IMR-90 (cell line): ENCODE measurements around the gene NPHP4. TPM values are rescaled to one million over a fixed set of nuclear protein-coding genes. Genes with fewer than 3 reads are reported as not detected.

Source experiments
- ATAC-seq: fragments of 200-7000 bp; cut with Tn5 transposase; 2 replicates; pipeline ENCODE4 v1.9.1; 2020; ENCODE audit warnings: low read depth, mild to moderate bottlenecking, moderate library complexity
- BruUV-seq: library from RNA; stranded (reverse); fragments of 400-500 nt; replicated peaks from 2 replicates; lab custom pipeline; 2021; lab: Mats Ljungman, UMichigan
- CTCF ChIA-PET: fragments of 300-600 bp; formaldehyde crosslinking; extraction: SDS; loops from one replicate; lab custom pipeline; 2021; ENCODE audit warnings: antibody characterized with exemption; lab: Yijun Ruan, JAX
- POLR2A ChIA-PET: fragments of 300-600 bp; sonication (Branson Sonifier 250); formaldehyde crosslinking; loops from one replicate; lab custom pipeline; 2022; ENCODE audit warnings: antibody characterized with exemption; ENCODE audit not compliant: unreplicated experiment; lab: Charles Lee
- DNase-seq: peaks from one replicate; pipeline ENCODE4 v3.0.0; 2013
- H2AFZ ChIP-seq: replicated peaks from 2 replicates; pipeline ENCODE3; 2013; ENCODE audit warnings: low read length, mild to moderate bottlenecking; ENCODE audit not compliant: poor library complexity
- H2AK5ac ChIP-seq: 2 replicates; pipeline ENCODE4 v1.6.1; 2013; ENCODE audit warnings: low read depth, low read length, inconsistent platforms
- H2AK9ac ChIP-seq: replicated peaks from 2 replicates; pipeline ENCODE3; 2013; ENCODE audit warnings: mild to moderate bottlenecking, low read depth, low read length, moderate library complexity; ENCODE audit not compliant: poor library complexity
- H2BK120ac ChIP-seq: 2 replicates; pipeline ENCODE4 v1.6.1; 2013; ENCODE audit warnings: low read depth, low read length, inconsistent platforms
- H2BK15ac ChIP-seq: 3 replicates; pipeline ENCODE4 v1.6.1; 2013; ENCODE audit warnings: low read depth, low read length, inconsistent platforms
- H2BK20ac ChIP-seq: 2 replicates; pipeline ENCODE4 v1.6.1; 2013; ENCODE audit warnings: low read depth, mild to moderate bottlenecking, inconsistent platforms, low read length, moderate library complexity
- H2BK5ac ChIP-seq: 2 replicates; pipeline ENCODE4 v1.6.1; 2013; ENCODE audit warnings: mild to moderate bottlenecking, low read depth, low read length, inconsistent platforms; ENCODE audit not compliant: poor library complexity, severe bottlenecking
- H3K14ac ChIP-seq: replicated peaks from 2 replicates; pipeline ENCODE4 v1.6.1; 2013; ENCODE audit warnings: low read depth, low read length, inconsistent platforms
- H3K18ac ChIP-seq: 2 replicates; pipeline ENCODE4 v1.6.1; 2013; ENCODE audit warnings: low read depth, low read length, control low read depth
- H3K23ac ChIP-seq: 2 replicates; pipeline ENCODE4 v1.6.1; 2013; ENCODE audit warnings: low read depth, low read length, inconsistent platforms
- H3K27ac ChIP-seq: 2 replicates; pipeline ENCODE4 v1.5.1; 2013; ENCODE audit warnings: mild to moderate bottlenecking, control low read depth, low read length; ENCODE audit not compliant: insufficient read depth
- H3K27me3 ChIP-seq: 2 replicates; pipeline ENCODE4 v1.6.1; 2013; ENCODE audit warnings: low read length; ENCODE audit not compliant: control insufficient read depth, insufficient read depth
- H3K36me3 ChIP-seq: 2 replicates; pipeline ENCODE4 v1.6.1; 2013; ENCODE audit warnings: low read length, mixed read lengths; ENCODE audit not compliant: control insufficient read depth, insufficient read depth
- H3K4ac ChIP-seq: 2 replicates; pipeline ENCODE4 v1.6.1; 2013; ENCODE audit warnings: low read depth, low read length, inconsistent platforms
- H3K4me1 ChIP-seq: 2 replicates; pipeline ENCODE4 v1.6.1; 2013; ENCODE audit warnings: low read length, mixed read lengths; ENCODE audit not compliant: control insufficient read depth, insufficient read depth
- H3K4me2 ChIP-seq: 2 replicates; pipeline ENCODE4 v1.6.1; 2013; ENCODE audit warnings: low read depth, mild to moderate bottlenecking, control low read depth, low read length, moderate library complexity
- H3K4me3 ChIP-seq: 2 replicates; pipeline ENCODE4 v1.5.1; 2013; ENCODE audit warnings: low read depth, mild to moderate bottlenecking, control low read depth, low read length, moderate library complexity; ENCODE audit not compliant: insufficient read depth
- H3K56ac ChIP-seq: 2 replicates; pipeline ENCODE4 v1.6.1; 2013; ENCODE audit warnings: low read length, inconsistent platforms; ENCODE audit not compliant: insufficient read depth; ENCODE audit errors: extremely low read depth
- H3K79me1 ChIP-seq, 2 experiments: 2 replicates each; pipeline ENCODE4 v1.6.1; 2013; ENCODE audit warnings: low read length in 2 of 2, inconsistent platforms in 1 of 2, low read depth in 1 of 2
- H3K9ac ChIP-seq: 2 replicates; pipeline ENCODE4 v1.6.1; 2013; ENCODE audit warnings: low read depth, low read length, control low read depth
- H3K9me1 ChIP-seq: 2 replicates; pipeline ENCODE4 v1.6.1; 2013; ENCODE audit warnings: low read length, inconsistent platforms; ENCODE audit not compliant: insufficient read depth
- H3K9me3 ChIP-seq: 2 replicates; pipeline ENCODE4 v1.6.1; 2013; ENCODE audit warnings: low read length; ENCODE audit not compliant: control insufficient read depth, insufficient read depth
- H4K20me1 ChIP-seq: 2 replicates; pipeline ENCODE4 v1.6.1; 2013; ENCODE audit warnings: low read length, inconsistent platforms; ENCODE audit not compliant: insufficient read depth
- H4K5ac ChIP-seq: 2 replicates; pipeline ENCODE4 v1.6.1; 2013; ENCODE audit warnings: mild to moderate bottlenecking, low read depth, low read length, control low read depth
- H4K8ac ChIP-seq, 2 experiments: 2 replicates each; pipeline ENCODE4 v1.6.1; 2013; ENCODE audit warnings: low read depth in 2 of 2, low read length in 2 of 2, control low read depth in 1 of 2, inconsistent platforms in 1 of 2
- H4K91ac ChIP-seq: 2 replicates; pipeline ENCODE4 v1.6.1; 2013; ENCODE audit warnings: low read depth, low read length, inconsistent platforms; ENCODE audit not compliant: insufficient read depth
- BHLHE40 ChIP-seq: fragments of 150-350 bp; IDR thresholded peaks from 2 replicates; pipeline ENCODE4 v1.6.1; 2016; ENCODE audit warnings: mild to moderate bottlenecking, low read depth, low read length
- CTCF ChIP-seq: conservative IDR thresholded peaks from 2 replicates; pipeline ENCODE4 v1.5.1; 2012; ENCODE audit warnings: mild to moderate bottlenecking, low read depth, low read length, improper control_type of control experiment
- FOS ChIP-seq: fragments of 150-350 bp; IDR thresholded peaks from 2 replicates; pipeline ENCODE4 v1.6.1; 2016; ENCODE audit warnings: low read depth, low read length
- NFE2L2 ChIP-seq: fragments of 150-350 bp; IDR thresholded peaks from 2 replicates; pipeline ENCODE4 v1.6.1; 2016; ENCODE audit warnings: low read depth, mild to moderate bottlenecking, low read length
- RCOR1 ChIP-seq: IDR thresholded peaks from 2 replicates; pipeline ENCODE4 v1.6.1; 2012; ENCODE audit warnings: mild to moderate bottlenecking, low read length, improper control_type of control experiment; ENCODE audit not compliant: insufficient replicate concordance
- RFX5 ChIP-seq: IDR thresholded peaks from 2 replicates; pipeline ENCODE4 v1.8.0; 2012; ENCODE audit warnings: low read depth, mild to moderate bottlenecking, low read length, moderate library complexity
- SMC3 ChIP-seq: fragments of 150-350 bp; IDR thresholded peaks from 2 replicates; pipeline ENCODE4 v1.6.1; 2016; ENCODE audit warnings: low read depth, mild to moderate bottlenecking, antibody characterized with exemption, low read length, moderate library complexity
- WGBS, 2 experiments: methylation state at CpG; one replicate each; pipeline versions ENCODE4 v1.1.5 to v1.1.7; 2013; ENCODE audit warnings: missing lambda C conversion rate in 2 of 2; ENCODE audit not compliant: insufficient read length in 1 of 2; ENCODE audit errors: extremely low coverage in 2 of 2; 5-methylcytosine and 5-hydroxymethylcytosine counted together
- dilution Hi-C: fragments of 300-500 bp; cut with HindIII; formaldehyde crosslinking; loops from one replicate; pipeline ENCODE4 v1.14.3; 2018; ENCODE audit warnings: low sequenced_read_pairs; ENCODE audit not compliant: unreplicated experiment
- in situ Hi-C: fragments of 300-500 bp; cut with MboI; formaldehyde crosslinking; loops from 3 replicates; pipeline ENCODE4 v1.14.3; 2019; ENCODE audit warnings: low sequenced_read_pairs, inconsistent platforms, mixed read lengths
- intact Hi-C: fragments of 100-400 bp; cut with micrococcal nuclease; formaldehyde crosslinking; loops from 2 replicates; pipeline ENCODE4 v1.10.0; 2022
- polyA plus RNA-seq, 3 experiments: library from polyadenylated mRNA; depleted of rRNA; stranded (reverse); fragments of >200 nt; gene quantifications; 2 replicates each; pipeline ENCODE4 v1.2.3, GENCODE V29; 2012; ENCODE audit warnings: low replicate concordance in 1 of 3
- total RNA-seq: library from RNA; depleted of rRNA; stranded (reverse); fragments of >200 nt; gene quantifications from 2 replicates; pipeline ENCODE4 v1.2.3, GENCODE V29; 2012

NPHP4 gene
- total and polyA plus RNA-seq, 2 of the 4 experiments (the other 2 are of a cell fraction): 2.0 to 5.5 TPM

DNA sequence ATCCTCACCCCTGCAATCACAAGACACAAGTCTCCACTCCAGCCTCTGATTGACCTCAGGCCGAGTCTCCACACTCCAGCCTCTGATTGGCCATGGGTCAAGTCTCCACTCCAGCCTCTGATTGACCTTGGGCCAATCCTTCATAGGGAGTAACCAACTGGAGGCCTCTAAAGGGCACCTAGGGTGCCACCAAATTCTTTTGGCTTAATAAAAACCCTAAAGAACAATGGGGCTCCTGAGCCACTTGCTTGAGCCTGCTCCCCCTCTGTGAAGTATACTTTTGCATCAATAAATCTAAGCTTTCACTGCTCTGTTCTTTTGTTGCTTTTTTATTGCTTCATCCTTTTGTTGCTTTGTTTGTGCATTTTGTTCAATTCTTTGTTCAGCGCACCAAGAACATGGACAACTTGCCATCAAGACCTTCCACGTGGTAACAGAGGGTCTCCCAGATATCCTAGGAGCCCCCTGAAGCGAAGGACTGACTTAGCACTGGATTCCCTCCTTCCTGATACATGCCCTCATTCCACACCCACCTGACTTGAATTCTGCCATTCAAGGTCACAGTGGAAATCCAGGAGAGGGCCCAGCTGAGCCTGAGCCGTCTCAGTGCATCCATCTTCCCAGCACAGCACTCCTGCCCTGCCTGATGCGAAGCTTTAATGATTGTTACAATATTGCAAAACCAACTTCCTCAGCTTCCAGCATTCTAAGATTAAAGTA is 152.9 kb downstream of the NPHP4 start:
- Histone ChIP-seq H3K4ac (no peak overlapping the region), H3K79me1 (no peaks in the 10 kb centered on the region), H2BK15ac (no peak overlapping the region), H3K9ac (no peak overlapping the region), H3K23ac (no peak overlapping the region), H2BK20ac (no peak overlapping the region), H2AFZ (no peak overlapping the region), H2BK120ac (no peak overlapping the region), H3K9me3 (no peaks in the 10 kb centered on the region; the same call in 1 of the 2 replicates), H3K9me1 (no peaks in the 10 kb centered on the region), H3K18ac (no peak overlapping the region), H3K4me2 (no peak overlapping the region), H4K8ac (no peak overlapping the region), H3K27ac (no peak overlapping the region), H2BK5ac (no peak overlapping the region), H4K20me1 (no peaks in the 10 kb centered on the region), H3K56ac (no peak overlapping the region), H4K91ac (no peak overlapping the region), H3K36me3 (no peaks in the 10 kb centered on the region), H3K14ac (no peak overlapping the region), H3K4me3 (no peak overlapping the region), H3K4me1 (no peaks in the 10 kb centered on the region), H4K5ac (no peak overlapping the region), H3K27me3 (no peaks in the 10 kb centered on the region), H2AK9ac (no peak overlapping the region), H2AK5ac (no peak overlapping the region)
- DNase-seq (no peak), ATAC-seq (no peak)
- in situ Hi-C loops (no loop called here), dilution Hi-C loops (no loop called here), intact Hi-C loops (no loop called here)
- CTCF ChIA-PET: no interaction called here
- WGBS, 2 experiments: 23% methylated on average over 4 of the region's 6 CpGs; no CpG with 5 or more reads in 1 of the 2 experiments
- no peak for TF ChIP-seq CTCF
- TF ChIP-seq FOS: no peak
- no peak for TF ChIP-seq SMC3
- TF ChIP-seq NFE2L2: no peak
- TF ChIP-seq RCOR1: no peak
- TF ChIP-seq BHLHE40: no peak
- no peak for TF ChIP-seq RFX5
- POLR2A ChIA-PET: no interaction called here
- BruUV-seq: no TSS peak
